ENCODE results near the gene PRDM12. TPM values are rescaled to one million over a fixed set of nuclear protein-coding genes. Genes with fewer than 3 reads are reported as not detected.
A peak's percentile ranks its signal among the peaks of the same experiment; 100 is the strongest.

Gene PRDM12
- total and polyA plus RNA-seq, 9 donors, result not detected

DNA sequence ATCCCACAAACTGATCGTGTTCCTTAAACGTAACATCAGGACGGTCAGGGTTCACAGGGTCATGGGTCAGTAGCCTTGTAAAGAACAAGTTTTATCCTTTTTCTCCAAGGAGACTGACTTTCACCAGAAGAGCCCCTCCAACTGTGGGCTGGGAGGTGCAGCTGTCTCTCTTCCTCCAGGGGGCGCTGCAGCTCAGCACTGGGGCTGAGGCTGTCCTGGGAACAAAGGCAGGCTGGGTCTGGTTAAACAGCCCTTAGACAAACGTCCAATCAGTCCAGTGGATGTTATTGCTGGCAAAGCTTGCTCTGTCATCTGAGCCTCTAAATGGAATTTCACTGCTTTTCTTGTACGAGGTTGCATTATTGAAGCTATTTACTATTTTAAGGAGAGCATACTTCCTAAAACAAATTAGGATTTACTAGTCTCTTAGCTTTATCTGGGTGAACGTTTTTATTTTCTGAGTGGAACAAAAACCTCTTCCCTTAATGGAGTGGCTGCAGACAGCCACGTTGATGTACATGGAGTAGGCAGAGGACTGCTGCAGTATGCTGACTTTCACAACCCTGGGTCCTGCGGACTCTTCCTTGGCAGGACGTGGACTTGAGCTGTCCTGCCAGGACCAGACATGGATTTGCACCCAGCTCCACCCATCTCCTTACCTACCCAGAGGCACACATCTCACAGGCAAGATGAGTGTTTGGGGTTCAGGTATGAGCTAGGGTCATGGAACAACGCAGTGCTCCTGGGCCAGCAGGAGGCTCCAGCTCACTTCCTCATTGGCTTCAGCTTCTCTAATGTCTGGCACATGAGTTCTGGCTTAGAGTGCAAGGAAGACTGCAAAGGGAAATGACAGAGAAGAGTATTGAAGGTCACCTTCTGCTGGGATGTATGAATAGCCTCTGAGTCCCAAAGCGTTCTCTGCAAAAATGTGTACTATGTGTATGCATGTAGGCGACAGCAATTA, 36.9 kb downstream of the PRDM12 start:
- WGBS (ENCODE audit: insufficient coverage), result 60% methylated on average over 4 of the region's 13 CpGs
- no peak overlapping the region for H3K4me3 ChIP-seq (ENCODE audit: low read length)
- H3K27me3 ChIP-seq (ENCODE audit: control insufficient read depth, insufficient read depth, low read length), result no peaks in the 10 kb centered on the region
- peak; percentile 83 for DNase-seq
- H3K36me3 ChIP-seq (ENCODE audit: control insufficient read depth, insufficient read depth, low read length), result peaks cover 70% of the 10 kb centered on the region
- H3K4me1 ChIP-seq (ENCODE audit: control insufficient read depth, insufficient read depth, low read length), result no peaks in the 10 kb centered on the region
- H3K27ac ChIP-seq (ENCODE audit: low read length), result no peak overlapping the region
- H3K9me3 ChIP-seq (replicated peaks; ENCODE audit: control insufficient read depth, low read depth, low read length), result no peaks in the 10 kb centered on the region

DNA sequence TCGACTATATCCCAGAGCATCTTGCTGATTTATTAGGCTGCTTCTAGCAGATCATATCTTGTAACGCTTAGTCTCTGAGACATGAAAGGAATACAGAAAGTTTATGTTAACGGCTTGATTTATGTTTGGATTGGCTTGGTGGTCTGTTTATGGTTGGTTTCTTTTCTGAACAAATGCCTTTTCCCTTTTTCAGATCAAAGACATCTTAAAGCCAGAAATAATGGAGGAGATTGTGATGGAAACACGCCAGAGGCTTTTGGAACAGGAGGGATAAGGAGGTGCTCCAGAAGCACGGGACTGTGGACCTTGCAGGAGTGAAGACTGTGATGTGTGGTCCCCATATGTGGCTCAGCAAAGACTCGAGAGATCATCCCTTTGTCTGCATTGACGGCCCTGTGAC, 39.1 kb downstream of the PRDM12 start:
- WGBS (ENCODE audit: insufficient coverage), result 66% methylated on average over 2 of the region's 7 CpGs
- Histone ChIP-seq H3K27ac (ENCODE audit: low read length) (no peak overlapping the region), H3K9me3 (replicated peaks; ENCODE audit: control insufficient read depth, low read depth, low read length) (no peaks in the 10 kb centered on the region), H3K27me3 (ENCODE audit: control insufficient read depth, insufficient read depth, low read length) (no peaks in the 10 kb centered on the region), H3K4me3 (ENCODE audit: low read length) (no peak overlapping the region), H3K36me3 (ENCODE audit: control insufficient read depth, insufficient read depth, low read length) (peaks cover 50% of the 10 kb centered on the region), H3K4me1 (ENCODE audit: control insufficient read depth, insufficient read depth, low read length) (no peaks in the 10 kb centered on the region)
- DNase-seq, result no peak

DNA sequence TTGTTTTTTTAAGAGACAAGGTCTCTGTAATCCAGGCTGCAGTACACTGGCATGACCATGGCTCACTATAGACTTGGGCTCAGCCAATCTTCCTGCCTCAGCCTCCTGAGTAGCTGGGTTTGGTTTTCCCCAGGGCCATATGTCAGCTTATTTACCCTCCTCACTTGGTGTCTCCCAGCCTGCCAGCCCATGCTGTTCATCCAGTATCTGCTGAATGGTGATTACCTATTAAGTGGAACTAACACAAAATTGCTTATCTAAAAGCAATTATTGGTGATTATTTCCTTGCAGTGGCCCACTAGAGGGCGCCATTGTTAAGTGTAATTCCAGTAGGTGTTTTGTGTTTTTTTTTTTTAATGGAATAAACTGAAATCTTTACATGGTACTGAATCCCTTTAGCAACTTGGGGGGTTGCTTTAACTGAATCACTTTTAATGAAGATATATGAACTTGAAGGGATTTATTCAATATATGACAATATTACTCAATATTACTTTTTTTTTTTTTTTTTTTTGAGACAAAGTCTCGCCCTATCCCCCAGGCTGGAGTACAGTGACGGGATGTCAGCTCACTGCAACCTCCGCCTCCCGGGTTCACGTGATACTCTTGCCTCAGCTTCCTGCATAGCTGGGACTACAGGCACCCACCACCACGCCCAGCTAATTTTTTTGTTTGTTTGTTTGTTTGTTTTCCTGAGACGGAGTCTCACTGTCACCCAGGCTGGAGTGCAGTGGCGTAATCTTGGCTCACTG, 43.0 kb downstream of the PRDM12 start:
- H3K4me3 ChIP-seq (ENCODE audit: low read length), result no peak overlapping the region
- no peaks in the 10 kb centered on the region for H3K4me1 ChIP-seq (ENCODE audit: control insufficient read depth, insufficient read depth, low read length)
- H3K9me3 ChIP-seq (replicated peaks; ENCODE audit: control insufficient read depth, low read depth, low read length), result no peaks in the 10 kb centered on the region
- peaks cover 18% of the 10 kb centered on the region for H3K36me3 ChIP-seq (ENCODE audit: control insufficient read depth, insufficient read depth, low read length)
- H3K27me3 ChIP-seq (ENCODE audit: control insufficient read depth, insufficient read depth, low read length), result no peaks in the 10 kb centered on the region
- DNase-seq, result peak; percentile 80
- no CpG with 5 or more reads among the region's 9 CpGs for WGBS (ENCODE audit: insufficient coverage)
- H3K27ac ChIP-seq (ENCODE audit: low read length), result no peak overlapping the region

DNA sequence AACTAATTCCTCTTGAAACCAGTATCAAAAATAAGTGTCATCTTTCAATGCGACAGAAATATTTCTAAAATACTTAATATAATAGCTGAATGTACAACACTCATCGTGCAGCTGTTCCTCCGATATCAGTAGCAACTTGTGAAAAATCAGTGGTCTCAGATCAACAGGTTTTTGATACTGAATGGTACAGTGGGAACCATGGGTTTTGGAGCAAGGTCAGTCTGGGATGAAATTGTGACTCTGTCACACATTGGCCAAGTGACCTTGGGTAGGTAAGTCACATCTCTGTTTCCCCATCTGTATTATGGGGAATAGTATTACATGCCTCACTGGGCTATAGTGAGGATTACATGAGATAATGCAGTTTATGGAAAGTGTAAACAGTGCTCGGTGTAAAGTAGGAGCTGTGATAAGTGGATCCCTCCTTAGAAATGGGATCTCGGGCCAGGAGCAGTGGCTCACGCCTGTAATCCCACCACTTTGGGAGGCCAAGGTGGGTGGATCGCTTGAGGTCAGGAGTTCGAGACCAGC, 46.5 kb downstream of the PRDM12 start:
- no peak overlapping the region for H3K4me3 ChIP-seq (ENCODE audit: low read length)
- H3K27ac ChIP-seq (ENCODE audit: low read length), result no peak overlapping the region
- no peak for DNase-seq
- no peaks in the 10 kb centered on the region for H3K36me3 ChIP-seq (ENCODE audit: control insufficient read depth, insufficient read depth, low read length)
- peaks cover 6% of the 10 kb centered on the region for H3K4me1 ChIP-seq (ENCODE audit: control insufficient read depth, insufficient read depth, low read length)
- no peaks in the 10 kb centered on the region for H3K27me3 ChIP-seq (ENCODE audit: control insufficient read depth, insufficient read depth, low read length)
- no peaks in the 10 kb centered on the region for H3K9me3 ChIP-seq (replicated peaks; ENCODE audit: control insufficient read depth, low read depth, low read length)
- WGBS (ENCODE audit: insufficient coverage), result 83% methylated on average over 3 of the region's 8 CpGs

DNA sequence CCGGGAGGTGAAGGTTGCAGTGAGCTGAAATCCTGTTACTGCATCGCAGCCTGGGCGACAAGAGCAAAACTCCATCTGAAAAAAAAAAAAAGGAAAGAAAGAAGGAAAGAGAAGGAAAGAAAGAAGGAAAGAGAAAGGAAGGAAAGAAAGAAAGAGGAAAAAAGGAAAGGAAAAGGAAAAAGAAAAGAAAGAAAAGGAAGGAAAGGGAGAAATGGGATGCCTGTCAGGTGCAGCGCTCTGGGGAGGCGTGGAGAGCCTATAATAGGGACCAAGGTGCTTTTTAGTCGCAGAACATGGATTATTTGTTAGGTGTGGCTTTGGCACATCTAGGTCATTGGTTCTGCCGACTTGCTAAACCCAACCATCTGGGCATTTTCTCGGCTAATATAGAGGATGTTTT, 47.1 kb downstream of the PRDM12 start:
- Histone ChIP-seq H3K9me3 (replicated peaks; ENCODE audit: control insufficient read depth, low read depth, low read length) (no peaks in the 10 kb centered on the region), H3K36me3 (ENCODE audit: control insufficient read depth, insufficient read depth, low read length) (no peaks in the 10 kb centered on the region), H3K27ac (ENCODE audit: low read length) (no peak overlapping the region), H3K4me3 (ENCODE audit: low read length) (no peak overlapping the region), H3K27me3 (ENCODE audit: control insufficient read depth, insufficient read depth, low read length) (no peaks in the 10 kb centered on the region), H3K4me1 (ENCODE audit: control insufficient read depth, insufficient read depth, low read length) (peaks cover 9% of the 10 kb centered on the region)
- 93% methylated on average over 7 of the region's 8 CpGs for WGBS (ENCODE audit: insufficient coverage)
- DNase-seq, result no peak

DNA sequence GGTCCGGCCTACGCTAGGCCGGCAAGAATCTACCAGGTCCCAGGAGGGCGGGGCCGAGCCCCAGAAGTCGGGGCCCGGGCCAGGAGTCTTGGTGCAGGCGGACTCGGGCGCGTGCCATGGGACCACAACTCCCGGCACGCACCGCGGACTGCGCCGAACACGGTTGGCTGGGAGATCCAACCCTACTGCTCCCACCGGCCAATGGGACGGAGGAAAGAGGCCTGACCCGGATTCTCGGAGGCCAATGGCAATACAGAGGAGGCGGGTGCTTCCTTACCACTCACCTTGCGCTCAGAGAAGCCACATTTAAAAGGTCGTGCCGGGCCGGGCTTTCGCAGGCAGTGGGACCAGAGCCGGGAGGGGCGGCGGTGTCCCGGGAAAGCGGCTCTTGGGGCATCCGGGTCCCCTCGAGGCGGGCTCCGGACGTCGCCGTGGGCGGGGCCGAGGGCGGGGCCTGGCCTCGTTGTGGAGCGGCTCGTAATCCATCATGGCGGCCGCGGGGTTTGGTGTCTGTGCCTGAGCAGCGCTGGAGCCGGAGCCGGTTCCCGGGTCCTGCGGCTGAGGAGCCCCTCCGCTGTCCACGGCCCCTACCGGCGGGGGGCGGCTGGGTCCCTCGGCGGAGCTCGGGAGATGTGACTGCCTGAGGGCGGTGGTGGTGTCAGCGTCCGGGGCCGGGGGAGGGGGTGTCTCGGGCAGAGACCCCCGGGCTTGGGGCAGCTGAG, 48.3 kb downstream of the PRDM12 start:
- peaks cover 9% of the 10 kb centered on the region for H3K4me1 ChIP-seq (ENCODE audit: control insufficient read depth, insufficient read depth, low read length)
- peak overlapping the region; percentile 97 for H3K4me3 ChIP-seq (ENCODE audit: low read length)
- peak; percentile 99 for DNase-seq
- WGBS (ENCODE audit: insufficient coverage), result under 1% methylated on average over 68 of the region's 68 CpGs
- H3K36me3 ChIP-seq (ENCODE audit: control insufficient read depth, insufficient read depth, low read length), result no peaks in the 10 kb centered on the region
- no peaks in the 10 kb centered on the region for H3K9me3 ChIP-seq (replicated peaks; ENCODE audit: control insufficient read depth, low read depth, low read length)
- H3K27ac ChIP-seq (ENCODE audit: low read length), result peak overlapping the region; percentile 99
- no peaks in the 10 kb centered on the region for H3K27me3 ChIP-seq (ENCODE audit: control insufficient read depth, insufficient read depth, low read length)

DNA sequence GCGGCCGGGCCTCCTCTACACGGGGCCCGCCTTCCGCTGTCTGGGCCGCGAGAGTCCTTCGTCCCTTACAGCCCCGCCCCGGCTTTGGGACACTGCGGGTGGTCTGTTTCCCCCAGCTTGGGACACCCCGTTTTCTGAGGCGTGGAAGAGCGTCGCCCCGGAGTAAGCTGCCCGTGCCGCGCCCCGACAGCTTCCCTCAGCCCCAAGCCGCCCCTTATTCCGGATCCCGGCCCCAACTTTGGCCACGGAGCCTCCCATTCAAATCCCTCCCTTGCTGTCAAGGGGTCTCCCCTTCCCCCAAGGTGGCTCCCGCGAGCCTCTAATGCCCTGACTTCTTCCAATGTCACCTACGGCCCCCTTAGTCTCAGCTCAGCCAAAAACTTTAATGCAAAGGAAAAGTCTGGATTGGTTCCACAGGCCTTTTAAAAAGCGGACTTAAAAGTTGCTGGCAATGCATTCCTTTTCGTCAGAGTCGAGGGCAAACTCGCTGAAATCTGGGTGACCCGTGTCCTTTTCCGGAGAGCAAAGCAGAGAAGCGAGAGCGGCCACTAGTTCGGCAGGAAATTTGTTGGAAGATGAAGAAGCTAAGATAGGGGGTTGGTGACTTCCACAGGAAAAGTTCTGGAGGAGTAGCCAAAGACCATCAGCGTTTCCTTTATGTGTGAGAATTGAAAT, 49.0 kb downstream of the PRDM12 start:
- Histone ChIP-seq H3K27ac (ENCODE audit: low read length) (peak overlapping the region; percentile 99), H3K36me3 (ENCODE audit: control insufficient read depth, insufficient read depth, low read length) (no peaks in the 10 kb centered on the region), H3K27me3 (ENCODE audit: control insufficient read depth, insufficient read depth, low read length) (no peaks in the 10 kb centered on the region), H3K4me3 (ENCODE audit: low read length) (peak overlapping the region; percentile 97), H3K4me1 (ENCODE audit: control insufficient read depth, insufficient read depth, low read length) (peaks cover 9% of the 10 kb centered on the region), H3K9me3 (replicated peaks; ENCODE audit: control insufficient read depth, low read depth, low read length) (no peaks in the 10 kb centered on the region)
- DNase-seq, result peak; percentile 81
- WGBS (ENCODE audit: insufficient coverage), result 0% methylated on average over 36 of the region's 37 CpGs

DNA sequence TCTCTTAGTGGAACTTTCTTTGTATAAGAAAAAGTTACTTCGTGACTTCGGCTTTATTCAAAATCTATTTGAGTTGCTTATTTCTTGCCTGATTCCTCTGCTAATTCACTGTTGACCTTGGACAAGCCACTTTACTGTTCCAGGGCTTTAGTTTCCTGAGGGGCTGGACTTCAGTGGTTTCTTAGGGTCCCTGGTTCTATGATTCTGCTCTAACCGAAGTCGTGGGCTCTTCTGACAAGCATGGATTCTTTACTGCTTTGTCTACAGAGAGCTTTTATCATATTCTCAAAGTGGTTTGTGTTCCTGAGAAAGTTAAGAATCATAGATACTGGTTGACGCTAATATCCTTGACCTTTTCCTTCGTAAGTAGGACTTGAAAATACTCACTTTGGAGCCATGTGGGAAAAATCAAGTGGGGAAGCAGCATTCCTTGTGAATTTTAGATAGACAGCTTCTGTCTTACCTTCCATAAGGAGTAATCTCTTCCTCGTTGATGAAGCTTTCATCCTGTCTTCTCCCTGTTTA, 50.3 kb downstream of the PRDM12 start:
- peaks cover 9% of the 10 kb centered on the region for H3K4me1 ChIP-seq (ENCODE audit: control insufficient read depth, insufficient read depth, low read length)
- DNase-seq, result no peak

DNA sequence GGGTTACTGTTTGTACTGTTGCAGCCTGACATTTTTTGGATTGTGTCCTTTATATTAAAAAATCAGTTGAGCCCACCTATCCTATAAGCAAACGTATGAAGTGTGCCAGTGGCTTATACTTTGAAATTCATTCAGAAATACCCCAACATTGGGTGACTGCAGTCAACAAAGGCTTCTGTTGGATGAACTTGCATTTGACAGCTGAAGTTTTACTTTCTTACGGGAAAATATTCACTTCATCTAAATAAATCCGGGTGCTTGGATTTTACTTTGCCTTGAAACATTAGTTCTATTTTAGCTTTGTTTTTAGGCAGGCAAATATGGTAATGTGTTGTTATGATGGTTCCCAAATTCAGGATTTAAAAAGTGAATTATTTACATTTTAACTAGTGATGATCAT, 50.9 kb downstream of the PRDM12 start:
- no CpG with 5 or more reads among the region's 3 CpGs for WGBS (ENCODE audit: insufficient coverage)
- DNase-seq, result no peak
- H3K9me3 ChIP-seq (replicated peaks; ENCODE audit: control insufficient read depth, low read depth, low read length), result no peaks in the 10 kb centered on the region
- H3K27ac ChIP-seq (ENCODE audit: low read length), result peak overlapping the region; percentile 55
- H3K4me1 ChIP-seq (ENCODE audit: control insufficient read depth, insufficient read depth, low read length), result peaks cover 9% of the 10 kb centered on the region
- no peaks in the 10 kb centered on the region for H3K36me3 ChIP-seq (ENCODE audit: control insufficient read depth, insufficient read depth, low read length)
- H3K27me3 ChIP-seq (ENCODE audit: control insufficient read depth, insufficient read depth, low read length), result no peaks in the 10 kb centered on the region
- H3K4me3 ChIP-seq (ENCODE audit: low read length), result peak overlapping the region; percentile 97

More for the DNA sequence above, 50.3 kb downstream of the PRDM12 start:
- WGBS (ENCODE audit: insufficient coverage), result no CpG with 5 or more reads among the region's 7 CpGs
- H3K9me3 ChIP-seq (replicated peaks; ENCODE audit: control insufficient read depth, low read depth, low read length), result no peaks in the 10 kb centered on the region
- peak overlapping the region; percentile 97 for H3K4me3 ChIP-seq (ENCODE audit: low read length)
- no peaks in the 10 kb centered on the region for H3K27me3 ChIP-seq (ENCODE audit: control insufficient read depth, insufficient read depth, low read length)
- no peaks in the 10 kb centered on the region for H3K36me3 ChIP-seq (ENCODE audit: control insufficient read depth, insufficient read depth, low read length)
- peak overlapping the region; percentile 99 for H3K27ac ChIP-seq (ENCODE audit: low read length)

All from muscle of leg (tissue), 11 donors.